GM12878 (cell line): ENCODE data around the gene CDCA5. TPM values are rescaled to one million over a fixed set of nuclear protein-coding genes. Genes with fewer than 3 reads are reported as not detected.

Experiments
- ATF2 ChIP-seq: IDR thresholded peaks from 2 replicates; pipeline ENCODE4 v1.6.1; 2012; ENCODE audit warnings: low read length, inconsistent platforms
- ATF7 ChIP-seq: fragments of 450-650 bp; IDR thresholded peaks from 2 replicates; pipeline ENCODE4 v1.6.1; 2016; ENCODE audit warnings: low read depth, mild to moderate bottlenecking
- BHLHE40 ChIP-seq, 2 experiments: fragments of 450-650 bp in 1 of 2; IDR thresholded peaks; 2 replicates each; pipeline ENCODE4 v1.6.1; 2011 to 2017; ENCODE audit warnings: low read depth in 2 of 2, borderline replicate concordance in 1 of 2, improper control_type of control experiment in 1 of 2, low read length in 1 of 2, mild to moderate bottlenecking in 1 of 2
- CHD4 ChIP-seq: fragments of 200-600 bp; sonication (generic); IDR thresholded peaks from 2 replicates; pipeline ENCODE4 v1.6.1; 2016; ENCODE audit warnings: mild to moderate bottlenecking
- DPF2 ChIP-seq: fragments of 450-650 bp; IDR thresholded peaks from 2 replicates; pipeline ENCODE4 v1.6.1; 2017; ENCODE audit warnings: mild to moderate bottlenecking
- GATAD2B ChIP-seq: fragments of 450-650 bp; conservative IDR thresholded peaks from 2 replicates; pipeline ENCODE4 v1.6.1; 2017; ENCODE audit warnings: low read depth, mild to moderate bottlenecking, moderate library complexity
- IKZF1 ChIP-seq: fragments of 450-650 bp; conservative IDR thresholded peaks from 2 replicates; pipeline ENCODE4 v1.6.1; 2017; ENCODE audit warnings: antibody characterized with exemption, mild to moderate bottlenecking
- MXI1 ChIP-seq: fragments of 150-350 bp; IDR thresholded peaks from 2 replicates; pipeline ENCODE4 v1.6.1; 2011; ENCODE audit warnings: low read depth, mild to moderate bottlenecking, inconsistent platforms, low read length, improper control_type of control experiment
- NKRF ChIP-seq: fragments of 450-650 bp; conservative IDR thresholded peaks from 2 replicates; pipeline ENCODE4 v1.6.1; 2017; ENCODE audit warnings: mild to moderate bottlenecking, moderate library complexity
- NR2C1 ChIP-seq: fragments of 450-650 bp; IDR thresholded peaks from 2 replicates; pipeline ENCODE4 v1.6.1; 2017; ENCODE audit warnings: antibody characterized with exemption, mild to moderate bottlenecking, moderate library complexity
- NR2F1 ChIP-seq: fragments of 450-650 bp; conservative IDR thresholded peaks from 2 replicates; pipeline ENCODE4 v1.6.1; 2017; ENCODE audit warnings: mild to moderate bottlenecking
- NRF1 ChIP-seq: conservative IDR thresholded peaks from 2 replicates; pipeline ENCODE4 v1.6.1; 2011; ENCODE audit warnings: mild to moderate bottlenecking, low read depth, low read length, improper control_type of control experiment
- POLR2A ChIP-seq: IDR thresholded peaks from 2 replicates; pipeline ENCODE4 v1.6.1; 2011; ENCODE audit warnings: low read depth, mild to moderate bottlenecking, low read length
- POU2F2 ChIP-seq: IDR thresholded peaks from 3 replicates; pipeline ENCODE4 v1.6.1; 2011; ENCODE audit warnings: low read depth, mild to moderate bottlenecking, low read length, borderline replicate concordance
- SIX5 ChIP-seq: IDR thresholded peaks from 2 replicates; pipeline ENCODE4 v1.6.1; 2011; ENCODE audit warnings: mild to moderate bottlenecking, low read depth, low read length, moderate library complexity; ENCODE audit not compliant: severe bottlenecking
- YY1 ChIP-seq: IDR thresholded peaks from 2 replicates; pipeline ENCODE4 v1.6.1; 2011; ENCODE audit warnings: low read depth, mild to moderate bottlenecking, low read length
- polyA plus RNA-seq, 11 experiments: library from polyadenylated mRNA; depleted of rRNA in 4 of 11; unstranded in 6 of 11; stranded (reverse) in 5 of 11; fragments of >200 nt; fragmentation: Nextera tagmentation in 4 of 11; fragmentation: Illumina TruSeq in 1 of 11; extraction: Ambion mirVana in 4 of 11; extraction: Trizol in 1 of 11; gene quantifications; 1 replicate in 1 of 11; 2 replicates in 10 of 11; pipeline versions ENCODE4 v1.2.1 to v1.2.3, GENCODE V29; 2011 to 2016; ENCODE audit warnings: inconsistent platforms in 2 of 11, missing spikeins in 2 of 11, low read depth in 1 of 11
- total RNA-seq, 4 experiments: library from RNA; depleted of rRNA in 3 of 4; stranded (reverse); fragments of >200 nt in 3 of 4; fragmentation: Illumina TruSeq in 1 of 4; extraction: Trizol in 1 of 4; gene quantifications; 2 replicates each; pipeline versions ENCODE4 v1.2.1 to v1.2.3, GENCODE V29; 2013 to 2021

The CDCA5 gene
- total and polyA plus RNA-seq, 10 of the 15 experiments (the other 5 are each of a cell fraction or from before 2014, with no cell fraction given), result 21.2 to 107 (median 64.9) TPM

GRCh38 chr11:65040847-65041622 is 42.8 kb downstream of the CDCA5 start, which contains the start of gene SAC3D1 (continued):
- TF ChIP-seq GATAD2B (peak; percentile 92), ATF7 (peak; percentile 22; the same call in 1 of the 2 replicates), IKZF1 (peak; percentile 70), BHLHE40 (IDR thresholded peaks at IDR 0.05; ENCODE audit: borderline replicate concordance in 1 of 2, low read depth in 2 of 2, low read length in 1 of 2) (peak; percentile 54 to 93; a peak in 2 of 4 replicates), POU2F2 (0 out of 3 replicates have a peak, but pooled peaks have one; percentile 25), NKRF (peak; percentile 91), DPF2 (peak; percentile 85), NRF1 (0 out of 2 replicates have a peak, but pooled peaks have one; percentile 8), NR2F1 (peak; percentile 53), MXI1 (peak; percentile 62), ATF2 (no peak), YY1 (peak; percentile 71), POLR2A (peak; percentile 71), SIX5 (peak; percentile 44), NR2C1 (peak; percentile 91), CHD4 (no peak)
